HG03066 (cell line): ENCODE data around the gene LY86.

Experiments used
- ATAC-seq: cut with Tn5 transposase; IDR thresholded peaks from one replicate; pipeline ENCODE4 v1.9.1; 2021; ENCODE audit warnings: low read depth; ENCODE audit not compliant: unreplicated experiment

Gene LY86

DNA sequence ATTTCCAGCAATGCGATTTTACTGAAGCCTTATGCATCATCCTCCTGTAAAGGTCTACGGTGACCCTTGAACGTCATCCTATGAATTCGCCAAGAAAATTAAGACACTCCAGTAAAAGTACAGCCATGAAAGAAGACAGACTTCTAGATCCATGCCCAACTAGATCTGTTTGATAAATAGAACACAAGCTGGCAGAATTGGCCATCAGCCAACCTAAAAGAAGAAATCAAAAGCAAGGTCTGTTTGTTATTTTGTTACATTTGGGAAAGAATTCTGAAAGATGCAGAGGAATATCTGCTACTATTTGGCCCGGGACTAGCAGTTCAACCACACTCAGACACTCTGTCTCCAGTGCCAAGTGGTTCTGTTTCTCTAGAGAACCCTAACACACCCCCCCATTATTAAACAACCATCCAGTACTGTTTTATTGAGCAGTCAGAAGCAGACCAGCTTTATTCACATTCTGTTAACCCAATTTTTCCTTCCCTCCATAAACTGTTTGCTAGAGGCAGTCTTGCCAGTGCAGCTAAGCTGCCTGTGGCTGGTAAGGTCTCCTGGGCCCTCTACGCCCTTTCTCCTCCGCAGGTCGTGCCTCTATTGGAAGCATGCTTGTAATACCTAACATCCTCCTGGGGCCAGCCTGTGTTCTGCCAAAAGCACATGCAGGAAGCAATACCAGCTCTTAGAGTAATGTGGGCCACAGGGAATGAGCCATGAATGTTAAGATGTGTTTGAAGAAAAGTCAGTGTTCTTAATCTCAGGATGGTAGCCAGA is 30.7 kb downstream of the LY86 start:
- ATAC-seq, result no peak

DNA sequence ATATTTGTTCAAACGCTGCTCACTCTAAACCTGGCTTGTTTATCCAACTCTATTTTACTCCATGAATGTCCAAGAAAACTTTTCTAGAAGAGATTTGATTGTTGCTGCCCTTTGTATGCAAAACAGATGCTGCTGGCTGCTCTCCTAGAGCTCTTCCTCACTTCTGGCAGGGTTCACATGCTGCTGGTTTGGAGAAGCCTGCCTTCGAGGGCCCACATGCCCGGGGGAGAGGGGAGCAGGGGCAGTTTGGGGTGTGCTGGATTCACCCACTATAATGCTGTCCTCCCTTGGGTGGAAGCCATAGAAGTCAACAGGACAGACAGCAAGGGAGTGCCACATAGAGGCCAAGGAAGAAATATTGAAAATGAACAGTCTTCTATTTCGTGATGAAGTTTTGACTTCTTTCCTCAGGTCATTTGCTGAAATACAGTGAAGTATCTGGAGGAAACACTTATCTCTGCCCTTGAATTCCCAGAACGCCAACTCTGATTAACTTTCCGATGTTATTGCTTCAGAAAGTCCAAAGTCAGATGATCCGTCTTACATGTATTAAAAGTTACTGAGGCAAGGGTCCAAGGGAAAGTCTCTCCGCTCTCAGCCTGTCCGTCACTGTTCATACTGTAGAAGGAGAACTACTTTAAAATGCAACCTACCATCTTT is 32.4 kb downstream of the LY86 start:
- ATAC-seq, result no peak

DNA sequence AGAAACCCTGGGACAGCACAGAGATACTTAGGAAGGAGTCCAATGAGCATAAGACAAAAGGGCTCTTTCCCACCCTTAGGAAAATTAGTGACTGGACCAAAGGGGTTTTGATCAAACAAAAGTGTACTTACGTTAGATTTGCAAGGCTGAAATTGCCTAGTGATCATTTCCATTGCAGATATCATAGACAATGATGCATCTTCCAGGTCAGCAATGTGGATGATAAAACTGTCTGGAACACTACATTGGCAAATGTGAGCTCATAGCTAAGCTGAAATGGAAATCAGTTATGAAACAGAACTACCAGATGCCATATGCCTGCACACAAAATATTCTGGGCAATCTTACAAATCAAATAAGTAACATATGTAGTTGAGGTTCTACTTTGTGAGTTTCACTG is 34.0 kb downstream of the LY86 start:
- ATAC-seq, result no peak

DNA sequence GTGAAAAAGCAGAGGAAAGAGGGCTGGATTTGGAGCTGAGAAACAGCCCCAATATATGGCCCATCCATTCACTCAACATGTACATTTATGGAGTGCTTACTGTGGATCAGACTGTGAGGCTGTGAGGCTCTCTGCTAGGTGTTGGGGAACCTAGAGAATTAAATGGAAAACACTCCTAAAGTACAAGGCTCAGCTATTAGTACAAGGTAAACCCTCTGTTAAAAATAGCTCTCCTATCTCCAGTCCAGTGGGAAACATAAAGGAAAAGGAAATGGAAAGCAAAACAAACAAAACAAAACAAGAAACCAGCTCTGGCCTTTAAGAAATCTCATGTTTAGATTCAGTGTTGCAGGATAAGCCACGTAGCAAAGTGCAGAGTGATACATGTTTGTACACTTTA is 35.0 kb downstream of the LY86 start:
- no peak for ATAC-seq

- ATAC-seq, result no peak
Observed at GRCh38 chr6:6624269-6624990, 35.9 kb downstream of the LY86 start.

DNA sequence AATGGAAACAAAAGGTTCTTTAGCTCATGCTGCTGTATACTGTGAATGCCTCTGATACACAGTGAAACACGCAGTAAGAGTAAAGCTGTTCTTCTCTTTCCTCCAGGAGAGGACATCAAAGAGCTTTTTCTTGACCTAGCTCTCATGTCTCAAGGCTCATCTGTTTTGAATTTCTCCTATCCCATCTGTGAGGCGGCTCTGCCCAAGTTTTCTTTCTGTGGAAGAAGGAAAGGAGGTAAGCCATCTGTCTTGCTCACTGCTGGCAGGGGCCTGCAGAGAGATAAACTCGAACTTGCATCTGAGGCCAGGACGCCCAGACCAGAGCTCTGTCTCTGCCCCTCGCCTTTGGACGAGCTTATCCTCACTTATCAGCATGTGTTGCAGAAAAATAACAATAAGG is 37.7 kb downstream of the LY86 start:
- ATAC-seq, result no peak

GRCh38 chr6:6629402-6629801 is 40.9 kb downstream of the LY86 start:
- ATAC-seq, result no peak

- no peak for ATAC-seq
Observed at GRCh38 chr6:6631053-6631452, 42.5 kb downstream of the LY86 start.

- ATAC-seq, result no peak
Observed at GRCh38 chr6:6631534-6632276, 43.2 kb downstream of the LY86 start.

DNA sequence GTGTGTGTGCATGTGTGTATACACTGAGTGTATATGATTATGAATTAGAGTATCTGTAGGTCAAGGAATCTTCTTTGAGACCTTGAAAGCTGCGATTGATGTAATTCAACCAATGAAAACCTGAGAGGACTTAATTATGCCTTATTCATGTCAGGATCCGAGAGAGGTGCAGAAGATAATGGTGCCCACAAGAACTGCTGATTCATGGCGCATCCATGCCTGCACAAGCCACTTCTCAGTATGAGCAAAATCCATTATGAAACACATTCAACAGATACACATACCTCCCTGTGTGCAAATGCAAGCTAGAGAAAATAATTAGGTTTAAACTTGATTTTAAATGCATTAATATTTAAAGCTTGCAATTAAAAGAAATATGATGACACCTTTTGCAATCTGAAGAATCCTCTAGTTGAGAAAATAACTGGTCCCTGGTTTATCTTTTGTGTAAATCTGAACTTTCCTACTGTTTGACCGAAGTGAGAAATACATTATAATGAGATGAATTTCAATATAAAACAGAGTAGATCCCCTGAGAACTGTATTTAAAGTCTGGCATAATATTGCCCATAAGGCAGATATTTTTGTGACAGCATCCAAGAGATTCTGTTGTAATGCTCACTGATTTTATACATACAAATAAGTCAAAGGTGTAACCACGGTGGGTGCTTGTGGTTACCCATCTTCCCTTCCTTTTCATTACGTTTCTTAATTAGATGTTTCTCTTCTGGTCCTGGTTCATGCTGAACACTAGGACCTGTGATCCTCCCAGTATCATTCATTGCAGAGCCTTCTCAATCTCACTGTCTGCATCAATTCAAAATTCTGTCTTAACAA is 45.6 kb downstream of the LY86 start:
- ATAC-seq, result no peak

DNA sequence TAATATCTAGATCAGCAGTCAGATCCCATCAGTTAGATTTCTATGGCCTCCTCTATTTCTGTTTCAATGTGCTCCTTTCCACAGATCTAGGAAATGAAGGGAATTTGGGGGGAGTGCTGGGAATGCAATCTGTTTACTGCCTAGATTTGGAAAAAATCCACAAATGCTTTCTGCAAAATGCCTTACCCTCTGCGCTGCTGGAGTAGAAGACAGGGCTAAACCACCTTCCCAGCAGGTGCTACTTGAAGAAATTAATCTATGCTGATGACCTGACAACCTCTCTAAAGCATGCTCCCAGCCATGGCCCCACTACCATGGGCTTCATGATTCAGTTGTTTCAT is 46.2 kb downstream of the LY86 start:
- ATAC-seq, result no peak

- ATAC-seq, result peak; percentile 72
Observed at GRCh38 chr6:6635291-6635690, 46.8 kb downstream of the LY86 start.

GRCh38 chr6:6635869-6636268 is 47.3 kb downstream of the LY86 start:
- peak; percentile 78 for ATAC-seq

GRCh38 chr6:6639572-6639971 is 51.1 kb downstream of the LY86 start:
- ATAC-seq, result no peak

- no peak for ATAC-seq
Observed at GRCh38 chr6:6640926-6641325, 52.4 kb downstream of the LY86 start.

DNA sequence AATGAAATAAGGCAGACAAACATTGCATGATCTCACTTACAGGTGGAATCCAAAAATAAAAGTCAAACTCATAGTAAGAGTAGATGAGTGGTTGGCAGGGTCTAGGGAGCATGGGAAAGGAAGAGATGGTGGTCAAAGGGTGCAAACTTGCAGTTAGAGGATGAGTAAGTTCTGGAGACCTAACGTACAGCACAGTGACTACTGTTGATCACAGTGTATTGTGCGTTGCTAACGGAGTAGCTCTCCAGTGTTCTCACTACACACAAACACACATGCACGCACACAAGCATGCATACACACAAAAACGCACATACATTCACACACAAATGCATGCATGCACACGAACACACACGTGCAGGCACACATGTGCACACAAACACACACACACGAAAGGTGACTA is 54.9 kb downstream of the LY86 start:
- no peak for ATAC-seq

GRCh38 chr6:6645261-6645917 is 56.9 kb downstream of the LY86 start:
- no peak for ATAC-seq

GRCh38 chr6:6646384-6646783 is 57.9 kb downstream of the LY86 start:
- ATAC-seq, result no peak

GRCh38 chr6:6646859-6647258 is 58.3 kb downstream of the LY86 start:
- no peak for ATAC-seq
